PFSK-1 (cell line): ENCODE measurements around the gene LSM5.

Experiments used
- FOXP2 ChIP-seq: optimal IDR thresholded peaks from 2 replicates; pipeline ENCODE3; 2011; ENCODE audit warnings: borderline replicate concordance, control low read depth, inconsistent platforms; ENCODE audit not compliant: insufficient read depth; ENCODE audit errors: extremely low read length, extremely low read depth
- POLR2AphosphoS5 ChIP-seq: IDR thresholded peaks from 2 replicates; pipeline ENCODE4 v1.6.1; 2012; ENCODE audit warnings: low read depth, mild to moderate bottlenecking, control low read depth, low read length, moderate library complexity
- SIN3A ChIP-seq: IDR thresholded peaks from 2 replicates; pipeline ENCODE4 v1.6.1; 2012; ENCODE audit warnings: mild to moderate bottlenecking, low read length, moderate library complexity, borderline replicate concordance; ENCODE audit not compliant: insufficient read depth
- TAF1 ChIP-seq: IDR thresholded peaks from 2 replicates; pipeline ENCODE4 v1.6.1; 2012; ENCODE audit warnings: low read length, control low read depth, borderline replicate concordance; ENCODE audit not compliant: insufficient read depth
- TF ChIP-seq, protein P1 (sequence below), 2 experiments: IDR thresholded peaks; 2 replicates each; pipeline versions ENCODE4 v1.6.1 to v1.8.0; 2011 to 2012; ENCODE audit warnings: low read depth in 2 of 2, low read length in 2 of 2, control low read depth in 1 of 2, inconsistent platforms in 1 of 2, mild to moderate bottlenecking in 1 of 2, moderate library complexity in 1 of 2; ENCODE audit not compliant: insufficient read depth in 1 of 2

The LSM5 gene

DNA sequence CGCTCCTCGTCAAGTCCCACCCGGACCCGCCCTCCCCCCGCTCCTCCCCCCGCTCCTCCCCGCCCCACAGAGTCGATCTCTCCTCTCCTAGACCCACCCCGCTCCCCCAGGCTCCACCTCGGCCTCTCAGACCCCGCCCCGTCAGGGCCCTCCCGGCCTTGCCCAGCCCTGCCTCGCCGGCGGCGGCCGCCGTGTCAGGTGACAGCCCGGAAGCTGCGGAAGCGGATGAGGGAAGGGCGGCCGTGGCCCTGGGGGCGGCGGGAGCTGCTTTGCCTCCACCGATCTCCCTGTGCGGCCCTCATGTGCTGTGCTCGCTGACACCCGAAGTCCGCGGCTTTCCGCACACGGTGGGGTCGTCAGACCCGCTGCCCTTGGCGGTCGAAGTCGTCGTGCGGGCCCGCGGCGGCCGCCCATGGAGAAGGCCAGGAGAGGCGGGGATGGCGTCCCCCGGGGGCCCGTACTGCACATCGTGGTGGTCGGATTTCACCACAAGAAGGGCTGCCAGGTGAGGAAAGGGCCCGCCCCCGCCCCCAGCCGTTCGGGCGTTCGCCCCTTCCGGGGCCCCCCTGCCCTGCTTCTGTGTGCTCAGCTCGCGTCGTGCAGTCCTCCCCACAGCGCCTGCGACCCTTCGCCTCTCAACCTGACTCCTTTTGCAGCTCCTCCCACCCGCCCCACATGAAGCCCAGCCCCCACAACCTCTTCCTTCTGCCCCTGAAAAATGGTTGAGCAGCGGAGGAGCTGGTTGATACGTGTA lies 5.3 kb upstream of the LSM5 start, which contains the start of gene AVL9:
Gene AVL9 (plus strand): TSS at position 192 of the 754 bp plus-strand sequence. CDS start 221 bp downstream, at position 413.
- TF ChIP-seq POLR2AphosphoS5 (peak; percentile 90), FOXP2 (peak; percentile 82), TAF1 (0 out of 2 replicates have a peak, but pooled peaks have one; percentile 46), SIN3A (peak; percentile 58; the same call in 1 of the 2 replicates)
- TF ChIP-seq, protein P1, sequence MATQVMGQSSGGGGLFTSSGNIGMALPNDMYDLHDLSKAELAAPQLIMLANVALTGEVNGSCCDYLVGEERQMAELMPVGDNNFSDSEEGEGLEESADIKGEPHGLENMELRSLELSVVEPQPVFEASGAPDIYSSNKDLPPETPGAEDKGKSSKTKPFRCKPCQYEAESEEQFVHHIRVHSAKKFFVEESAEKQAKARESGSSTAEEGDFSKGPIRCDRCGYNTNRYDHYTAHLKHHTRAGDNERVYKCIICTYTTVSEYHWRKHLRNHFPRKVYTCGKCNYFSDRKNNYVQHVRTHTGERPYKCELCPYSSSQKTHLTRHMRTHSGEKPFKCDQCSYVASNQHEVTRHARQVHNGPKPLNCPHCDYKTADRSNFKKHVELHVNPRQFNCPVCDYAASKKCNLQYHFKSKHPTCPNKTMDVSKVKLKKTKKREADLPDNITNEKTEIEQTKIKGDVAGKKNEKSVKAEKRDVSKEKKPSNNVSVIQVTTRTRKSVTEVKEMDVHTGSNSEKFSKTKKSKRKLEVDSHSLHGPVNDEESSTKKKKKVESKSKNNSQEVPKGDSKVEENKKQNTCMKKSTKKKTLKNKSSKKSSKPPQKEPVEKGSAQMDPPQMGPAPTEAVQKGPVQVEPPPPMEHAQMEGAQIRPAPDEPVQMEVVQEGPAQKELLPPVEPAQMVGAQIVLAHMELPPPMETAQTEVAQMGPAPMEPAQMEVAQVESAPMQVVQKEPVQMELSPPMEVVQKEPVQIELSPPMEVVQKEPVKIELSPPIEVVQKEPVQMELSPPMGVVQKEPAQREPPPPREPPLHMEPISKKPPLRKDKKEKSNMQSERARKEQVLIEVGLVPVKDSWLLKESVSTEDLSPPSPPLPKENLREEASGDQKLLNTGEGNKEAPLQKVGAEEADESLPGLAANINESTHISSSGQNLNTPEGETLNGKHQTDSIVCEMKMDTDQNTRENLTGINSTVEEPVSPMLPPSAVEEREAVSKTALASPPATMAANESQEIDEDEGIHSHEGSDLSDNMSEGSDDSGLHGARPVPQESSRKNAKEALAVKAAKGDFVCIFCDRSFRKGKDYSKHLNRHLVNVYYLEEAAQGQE (IDR thresholded peaks at IDR 0.05; ENCODE audit: insufficient read depth in 1 of 2, low read depth in 2 of 2, low read length in 2 of 2) = no peak

DNA sequence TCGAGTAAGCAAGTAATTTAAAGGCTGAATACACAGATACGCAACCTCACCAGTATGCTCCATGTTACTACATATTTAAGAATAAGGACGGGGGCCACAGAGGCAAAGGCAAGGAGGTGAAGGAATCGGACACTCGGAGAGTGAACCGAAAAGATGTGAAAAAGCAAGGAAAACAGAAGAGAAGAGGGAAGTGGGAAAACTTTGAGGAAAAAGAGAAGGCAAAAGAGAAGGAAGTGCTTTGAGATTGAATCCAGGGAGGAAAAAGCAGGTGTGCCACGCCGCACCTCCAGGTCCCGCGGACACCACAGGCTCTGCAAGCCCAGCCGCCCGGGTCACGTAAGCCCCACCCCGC lies 4.7 kb upstream of the LSM5 start:
- TF ChIP-seq TAF1 = peak; percentile 45; the same call in 1 of the 2 replicates
- TF ChIP-seq FOXP2 = no peak
- no peak for TF ChIP-seq SIN3A
- peak; percentile 72; the same call in 1 of the 2 replicates for TF ChIP-seq POLR2AphosphoS5
- TF ChIP-seq, protein P1 (IDR thresholded peaks at IDR 0.05; ENCODE audit: insufficient read depth in 1 of 2, low read depth in 2 of 2, low read length in 2 of 2) = no peak

DNA sequence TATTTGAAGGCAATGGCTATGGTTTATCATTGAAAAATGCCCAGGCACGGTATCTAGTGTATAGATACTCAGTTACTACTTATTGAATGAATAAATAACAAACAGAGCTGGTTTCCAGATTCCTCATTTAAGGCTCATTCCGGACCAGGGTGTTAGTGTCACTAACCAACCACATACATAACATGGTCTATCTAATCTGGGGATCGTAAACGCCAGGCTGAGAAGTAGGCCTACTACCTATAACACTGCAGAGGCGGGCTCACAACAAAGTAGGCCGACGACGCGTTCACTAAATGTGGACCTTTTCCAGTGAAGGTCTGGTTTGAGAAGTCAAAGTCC lies 423 bp downstream of the LSM5 start:
- TF ChIP-seq SIN3A (no peak), POLR2AphosphoS5 (no peak), TAF1 (no peak), FOXP2 (no peak)
- TF ChIP-seq, protein P1 (IDR thresholded peaks at IDR 0.05; ENCODE audit: insufficient read depth in 1 of 2, low read depth in 2 of 2, low read length in 2 of 2) = no peak

DNA sequence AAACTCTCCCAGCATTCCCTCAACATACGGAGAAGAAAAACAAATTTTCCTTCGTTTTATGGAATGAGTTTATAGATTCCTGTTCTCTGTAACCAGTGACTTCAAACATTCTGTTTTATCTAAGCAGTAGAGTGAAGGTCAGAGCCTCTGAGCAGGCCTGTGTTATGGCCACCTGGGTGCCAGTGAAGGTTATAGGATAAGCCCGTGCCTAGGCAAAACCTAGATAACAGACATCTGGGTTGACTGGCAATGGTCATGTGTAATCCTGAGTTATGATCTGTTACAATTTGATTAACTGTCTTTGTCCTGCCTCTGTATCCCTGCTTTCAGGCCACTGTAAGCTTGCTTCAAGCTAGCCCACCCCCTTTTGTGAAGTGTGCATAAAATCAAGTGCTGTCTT lies 8.3 kb downstream of the LSM5 start:
- no peak for TF ChIP-seq POLR2AphosphoS5

DNA sequence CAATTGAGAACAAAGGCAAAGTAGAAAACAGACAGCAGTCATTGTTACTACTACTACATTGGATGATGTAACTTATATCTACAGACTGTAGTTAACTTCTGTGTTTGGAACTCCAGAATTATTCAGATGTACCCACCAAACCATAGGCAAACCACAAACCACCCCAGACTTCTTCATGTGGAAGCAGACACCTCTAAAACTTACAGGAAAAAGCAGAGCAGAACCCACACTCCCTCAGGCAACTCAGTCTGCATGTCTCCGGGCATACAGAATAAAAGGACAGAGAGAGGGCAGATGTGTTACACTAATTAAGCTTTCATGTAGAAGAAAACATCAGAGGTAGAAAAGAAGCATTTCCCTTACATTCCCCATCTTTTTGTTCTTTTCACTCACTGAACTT lies 9.0 kb downstream of the LSM5 start:
- TF ChIP-seq POLR2AphosphoS5 = no peak
- TF ChIP-seq FOXP2 = no peak
- TF ChIP-seq, protein P1 (IDR thresholded peaks at IDR 0.05; ENCODE audit: insufficient read depth in 1 of 2, low read depth in 2 of 2, low read length in 2 of 2) = no peak
- TF ChIP-seq TAF1 = no peak
- TF ChIP-seq SIN3A = no peak
